Measurements from ENCODE around the gene WDR1.

The WDR1 gene

GRCh38 chr4:10074767-10075105 lies 41.9 kb downstream of the WDR1 start:
- WGBS, 2 experiments (ENCODE audit: insufficient coverage in 2 of 2) = 87 to 100% methylated on average over 4 to 7 of the region's 7 CpGs
- Histone ChIP-seq H3K36me3 (ENCODE audit: control insufficient read depth, insufficient read depth, low read length) (peaks cover 77% of the 10 kb centered on the region), H3K27ac (ENCODE audit: low read depth, low read length, severe bottlenecking) (peak overlapping the region; percentile 42)

GRCh38 chr4:10074076-10074766 lies 42.4 kb downstream of the WDR1 start:
- Histone ChIP-seq H3K9me3 (ENCODE audit: control insufficient read depth, low read length) (no peaks in the 10 kb centered on the region), H3K36me3 (ENCODE audit: control insufficient read depth, insufficient read depth, low read length) (peaks cover 73% of the 10 kb centered on the region), H3K4me1 (ENCODE audit: control insufficient read depth, insufficient read depth, low read length, poor library complexity, severe bottlenecking) (peaks cover 12% of the 10 kb centered on the region), H3K27ac (ENCODE audit: low read depth, low read length, severe bottlenecking) (no peak overlapping the region), H3K4me3 (ENCODE audit: extremely low read depth, insufficient read depth, low read length, poor library complexity, severe bottlenecking) (no peak overlapping the region)
- WGBS, 2 experiments (ENCODE audit: insufficient coverage in 2 of 2) = 94 to 100% methylated on average over 3 to 7 of the region's 13 CpGs

More at GRCh38 chr4:10074767-10075105, 41.9 kb downstream of the WDR1 start:
- peaks cover 12% of the 10 kb centered on the region for H3K4me1 ChIP-seq (ENCODE audit: control insufficient read depth, insufficient read depth, low read length, poor library complexity, severe bottlenecking)
- H3K9me3 ChIP-seq (ENCODE audit: control insufficient read depth, low read length) = no peaks in the 10 kb centered on the region
- H3K4me3 ChIP-seq (ENCODE audit: extremely low read depth, insufficient read depth, low read length, poor library complexity, severe bottlenecking) = no peak overlapping the region

- 96 to 97% methylated on average over 5 to 6 of the region's 7 CpGs for WGBS, 2 experiments (ENCODE audit: insufficient coverage in 2 of 2)
Measured at GRCh38 chr4:10072420-10073017, 44.1 kb downstream of the WDR1 start.

GRCh38 chr4:10069075-10069642 lies 47.4 kb downstream of the WDR1 start:
- Histone ChIP-seq H3K4me3 (ENCODE audit: extremely low read depth, insufficient read depth, low read length, poor library complexity, severe bottlenecking) (no peak overlapping the region), H3K9me3 (ENCODE audit: control insufficient read depth, low read length) (no peaks in the 10 kb centered on the region), H3K4me1 (ENCODE audit: control insufficient read depth, insufficient read depth, low read length, poor library complexity, severe bottlenecking) (no peaks in the 10 kb centered on the region), H3K36me3 (ENCODE audit: control insufficient read depth, insufficient read depth, low read length) (peaks cover 31% of the 10 kb centered on the region), H3K27ac (ENCODE audit: low read depth, low read length, severe bottlenecking) (no peak overlapping the region)
- 90 to 94% methylated on average over 9 to 12 of the region's 12 CpGs for whole genome bisulfite sequencing, 2 experiments (ENCODE audit: insufficient coverage in 2 of 2)

More at GRCh38 chr4:10072420-10073017, 44.1 kb downstream of the WDR1 start:
- H3K27ac ChIP-seq (ENCODE audit: low read depth, low read length, severe bottlenecking) = no peak overlapping the region
- H3K4me3 ChIP-seq (ENCODE audit: extremely low read depth, insufficient read depth, low read length, poor library complexity, severe bottlenecking) = no peak overlapping the region
- peaks cover 64% of the 10 kb centered on the region for H3K36me3 ChIP-seq (ENCODE audit: control insufficient read depth, insufficient read depth, low read length)
- H3K4me1 ChIP-seq (ENCODE audit: control insufficient read depth, insufficient read depth, low read length, poor library complexity, severe bottlenecking) = peaks cover 12% of the 10 kb centered on the region
- H3K9me3 ChIP-seq (ENCODE audit: control insufficient read depth, low read length) = no peaks in the 10 kb centered on the region

- Histone ChIP-seq H3K4me1 (ENCODE audit: control insufficient read depth, insufficient read depth, low read length, poor library complexity, severe bottlenecking) (no peaks in the 10 kb centered on the region), H3K9me3 (ENCODE audit: control insufficient read depth, low read length) (no peaks in the 10 kb centered on the region), H3K4me3 (ENCODE audit: extremely low read depth, insufficient read depth, low read length, poor library complexity, severe bottlenecking) (no peak overlapping the region), H3K27ac (ENCODE audit: low read depth, low read length, severe bottlenecking) (no peak overlapping the region), H3K36me3 (ENCODE audit: control insufficient read depth, insufficient read depth, low read length) (peaks cover 10% of the 10 kb centered on the region)
- WGBS, 2 experiments (ENCODE audit: insufficient coverage in 2 of 2) = 95 to 96% methylated on average over 12 of the region's 15 CpGs
Measured at GRCh38 chr4:10066670-10067651, 49.6 kb downstream of the WDR1 start.

GRCh38 chr4:10066206-10066605 lies 50.4 kb downstream of the WDR1 start:
- no peak overlapping the region for H3K4me3 ChIP-seq (ENCODE audit: extremely low read depth, insufficient read depth, low read length, poor library complexity, severe bottlenecking)
- no peaks in the 10 kb centered on the region for H3K9me3 ChIP-seq (ENCODE audit: control insufficient read depth, low read length)
- no peak overlapping the region for H3K27ac ChIP-seq (ENCODE audit: low read depth, low read length, severe bottlenecking)
- H3K36me3 ChIP-seq (ENCODE audit: control insufficient read depth, insufficient read depth, low read length) = peaks cover 9% of the 10 kb centered on the region
- no peaks in the 10 kb centered on the region for H3K4me1 ChIP-seq (ENCODE audit: control insufficient read depth, insufficient read depth, low read length, poor library complexity, severe bottlenecking)
- 100% methylated on average over 1 of the region's 2 CpGs; no CpG with 5 or more reads in 1 of the 2 experiments for WGBS, 2 experiments (ENCODE audit: insufficient coverage in 2 of 2)

GRCh38 chr4:10063544-10064300 lies 52.9 kb downstream of the WDR1 start:
- WGBS, 2 experiments (ENCODE audit: insufficient coverage in 2 of 2) = 9 to 25% methylated on average over 6 of the region's 9 CpGs
- no peaks in the 10 kb centered on the region for H3K9me3 ChIP-seq (ENCODE audit: control insufficient read depth, low read length)
- H3K27ac ChIP-seq (ENCODE audit: low read depth, low read length, severe bottlenecking) = no peak overlapping the region
- H3K4me3 ChIP-seq (ENCODE audit: extremely low read depth, insufficient read depth, low read length, poor library complexity, severe bottlenecking) = no peak overlapping the region
- H3K4me1 ChIP-seq (ENCODE audit: control insufficient read depth, insufficient read depth, low read length, poor library complexity, severe bottlenecking) = no peaks in the 10 kb centered on the region
- peaks cover 4% of the 10 kb centered on the region for H3K36me3 ChIP-seq (ENCODE audit: control insufficient read depth, insufficient read depth, low read length)

GRCh38 chr4:10061650-10062415 lies 54.8 kb downstream of the WDR1 start:
- Histone ChIP-seq H3K9me3 (ENCODE audit: control insufficient read depth, low read length) (no peaks in the 10 kb centered on the region), H3K4me3 (ENCODE audit: extremely low read depth, insufficient read depth, low read length, poor library complexity, severe bottlenecking) (no peak overlapping the region), H3K4me1 (ENCODE audit: control insufficient read depth, insufficient read depth, low read length, poor library complexity, severe bottlenecking) (no peaks in the 10 kb centered on the region), H3K27ac (ENCODE audit: low read depth, low read length, severe bottlenecking) (no peak overlapping the region), H3K36me3 (ENCODE audit: control insufficient read depth, insufficient read depth, low read length) (no peaks in the 10 kb centered on the region)
- whole genome bisulfite sequencing, 2 experiments (ENCODE audit: insufficient coverage in 2 of 2) = 90 to 100% methylated on average over 1 to 2 of the region's 3 CpGs

- Histone ChIP-seq H3K36me3 (ENCODE audit: control insufficient read depth, insufficient read depth, low read length) (no peaks in the 10 kb centered on the region), H3K9me3 (ENCODE audit: control insufficient read depth, low read length) (no peaks in the 10 kb centered on the region), H3K4me1 (ENCODE audit: control insufficient read depth, insufficient read depth, low read length, poor library complexity, severe bottlenecking) (no peaks in the 10 kb centered on the region), H3K4me3 (ENCODE audit: extremely low read depth, insufficient read depth, low read length, poor library complexity, severe bottlenecking) (no peak overlapping the region), H3K27ac (ENCODE audit: low read depth, low read length, severe bottlenecking) (no peak overlapping the region)
- 90 to 94% methylated on average over 5 of the region's 7 CpGs for WGBS, 2 experiments (ENCODE audit: insufficient coverage in 2 of 2)
Measured at GRCh38 chr4:10058371-10058770, 58.2 kb downstream of the WDR1 start.

Data from mesodermal cell (in vitro differentiated cells).